ENCODE measurements around the gene TP53.
"Not testable (repeated sequence)": the region's sequence is repeated elsewhere in the genome, so short reads cannot be mapped to it uniquely, and the experiment has no call there.

TP53 gene

GRCh38 chr17:7629939-7630571, 57.2 kb downstream of the TP53 start, which contains the start of gene SHBG:
Gene SHBG, plus strand, starts transcription at chr17:7630135. Its CDS starts 38 bp downstream, at chr17:7630173.
- no peak for DNase-seq

GRCh38 chr17:7627250-7628121, 59.8 kb downstream of the TP53 start, which contains the start of gene SAT2:
Gene SAT2, minus strand, starts transcription at chr17:7627821. Its CDS starts 186 bp downstream, at chr17:7627635.
- peak; percentile 88 for DNase-seq

GRCh38 chr17:7626956-7627249, 60.4 kb downstream of the TP53 start:
- no peak for DNase-seq

- no peak for DNase-seq
Observed at GRCh38 chr17:7626307-7626706, 61.0 kb downstream of the TP53 start.

- not testable (repeated sequence) for DNase-seq
Observed at GRCh38 chr17:7625749-7626148, 61.5 kb downstream of the TP53 start.

- no peak for DNase-seq
Observed at GRCh38 chr17:7623661-7624060, 63.6 kb downstream of the TP53 start.

- DNase-seq = no peak
Observed at GRCh38 chr17:7620835-7621234, 66.5 kb downstream of the TP53 start.

- DNase-seq = no peak
Observed at GRCh38 chr17:7618608-7619007, 68.7 kb downstream of the TP53 start.
